Measurements from ENCODE around the gene FOXRED2.

FOXRED2 gene

GRCh38 chr22:36449596-36450175, 57.2 kb downstream of the FOXRED2 start:
- DNase-seq (ENCODE audit: low read depth): no peak

DNA sequence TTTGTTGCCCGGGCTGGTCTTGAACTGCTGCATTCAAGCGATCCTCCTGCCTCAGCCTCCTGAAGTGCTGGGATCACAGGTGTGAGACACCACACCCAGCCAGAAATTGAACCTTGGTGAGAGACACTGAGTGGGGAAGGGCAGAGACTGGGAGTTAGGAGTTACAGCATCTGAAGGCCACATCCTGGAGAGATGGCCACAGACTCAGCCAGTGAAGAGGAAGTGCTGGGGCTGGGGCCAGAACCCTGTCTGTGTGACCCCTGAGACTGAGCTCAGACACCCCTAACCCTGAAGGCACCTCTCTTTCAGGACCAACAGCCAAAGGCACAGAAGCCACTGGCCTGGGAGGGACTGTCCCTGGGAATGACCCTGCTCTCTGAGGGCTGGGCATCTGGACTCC, 59.2 kb downstream of the FOXRED2 start:
- no peak for DNase-seq (ENCODE audit: low read depth)

- DNase-seq (ENCODE audit: low read depth): no peak
These were observed 61.6 kb downstream of the FOXRED2 start for GRCh38 chr22:36445158-36445668.

- DNase-seq (ENCODE audit: low read depth): no peak
These were observed 63.6 kb downstream of the FOXRED2 start for GRCh38 chr22:36443198-36443770.

- DNase-seq (ENCODE audit: low read depth): no peak
These were observed 64.2 kb downstream of the FOXRED2 start for GRCh38 chr22:36442506-36443197.

- DNase-seq (ENCODE audit: low read depth): no peak
These were observed 66.3 kb downstream of the FOXRED2 start for GRCh38 chr22:36440429-36441002.

GRCh38 chr22:36439481-36440271, 67.2 kb downstream of the FOXRED2 start:
- no peak for DNase-seq (ENCODE audit: low read depth)
